GM18519 (cell line): ENCODE measurements around the gene CRISPLD2.

Source experiments
- ATAC-seq: cut with Tn5 transposase; IDR thresholded peaks from one replicate; pipeline ENCODE4 v1.9.1; 2021; ENCODE audit warnings: mild to moderate bottlenecking, moderate library complexity; ENCODE audit not compliant: unreplicated experiment, low FRiP score

CRISPLD2 gene

GRCh38 chr16:84898447-84898846 lies 78.7 kb downstream of the CRISPLD2 start:
- no peak for ATAC-seq

DNA sequence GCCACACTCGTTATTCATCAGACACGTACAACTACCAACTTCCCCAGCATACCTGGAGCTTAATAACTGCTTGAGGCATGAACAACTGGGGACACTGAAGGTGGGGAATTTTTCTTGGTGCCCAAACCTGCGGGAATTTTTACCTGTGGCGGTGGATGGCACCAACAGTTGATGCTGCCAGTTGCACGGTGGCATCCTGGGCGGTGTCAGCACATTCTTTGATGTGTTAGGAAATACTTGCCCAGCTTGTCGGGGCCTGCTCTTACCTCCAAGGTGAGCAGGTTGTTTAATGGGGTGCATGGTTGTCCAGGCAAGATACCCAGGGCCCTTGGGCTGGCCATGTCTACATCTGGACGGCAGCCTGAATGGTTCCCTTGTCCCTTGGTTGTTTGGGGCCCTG lies 79.6 kb downstream of the CRISPLD2 start:
- no peak for ATAC-seq

- no peak for ATAC-seq
These were observed 86.2 kb downstream of the CRISPLD2 start for GRCh38 chr16:84905965-84906460.

DNA sequence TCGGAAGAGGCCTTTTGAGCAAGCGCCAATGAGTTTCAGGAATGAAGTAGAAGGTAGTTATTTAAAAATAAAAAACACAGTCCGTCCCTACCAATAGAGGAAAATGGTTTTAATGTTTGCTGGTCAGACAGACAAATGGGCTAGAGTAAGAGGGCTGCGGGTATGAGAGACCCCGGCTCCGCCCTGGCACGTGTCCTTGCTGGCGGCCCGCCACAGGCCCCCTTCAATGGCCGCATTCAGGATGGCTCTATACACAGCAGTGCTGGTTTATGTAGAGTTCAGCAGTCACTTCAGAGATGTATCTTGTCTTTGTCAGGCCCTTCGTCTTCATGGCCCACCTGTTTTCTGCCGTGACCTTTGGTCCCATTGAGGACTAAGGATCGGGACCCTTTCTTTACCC lies 87.3 kb downstream of the CRISPLD2 start:
- no peak for ATAC-seq

DNA sequence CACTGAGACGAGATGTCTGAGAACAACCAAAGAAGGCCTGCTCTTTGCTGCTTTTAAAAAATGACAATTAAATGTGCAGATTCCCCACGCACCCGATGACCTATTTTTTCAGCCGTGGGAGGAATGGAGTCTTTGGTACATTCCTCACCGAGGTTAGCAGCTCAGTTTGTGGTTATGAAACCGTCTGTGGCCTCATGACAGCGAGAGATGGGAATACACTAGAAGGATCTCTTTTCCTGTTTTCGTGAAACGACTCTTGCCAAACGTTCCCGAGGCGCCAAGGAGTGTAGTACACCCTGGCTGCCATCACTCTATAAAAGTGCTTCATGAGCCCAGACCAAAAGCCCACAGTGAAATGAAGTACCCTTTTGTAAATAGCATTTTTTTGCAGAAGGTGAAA lies 87.8 kb downstream of the CRISPLD2 start:
- no peak for ATAC-seq

DNA sequence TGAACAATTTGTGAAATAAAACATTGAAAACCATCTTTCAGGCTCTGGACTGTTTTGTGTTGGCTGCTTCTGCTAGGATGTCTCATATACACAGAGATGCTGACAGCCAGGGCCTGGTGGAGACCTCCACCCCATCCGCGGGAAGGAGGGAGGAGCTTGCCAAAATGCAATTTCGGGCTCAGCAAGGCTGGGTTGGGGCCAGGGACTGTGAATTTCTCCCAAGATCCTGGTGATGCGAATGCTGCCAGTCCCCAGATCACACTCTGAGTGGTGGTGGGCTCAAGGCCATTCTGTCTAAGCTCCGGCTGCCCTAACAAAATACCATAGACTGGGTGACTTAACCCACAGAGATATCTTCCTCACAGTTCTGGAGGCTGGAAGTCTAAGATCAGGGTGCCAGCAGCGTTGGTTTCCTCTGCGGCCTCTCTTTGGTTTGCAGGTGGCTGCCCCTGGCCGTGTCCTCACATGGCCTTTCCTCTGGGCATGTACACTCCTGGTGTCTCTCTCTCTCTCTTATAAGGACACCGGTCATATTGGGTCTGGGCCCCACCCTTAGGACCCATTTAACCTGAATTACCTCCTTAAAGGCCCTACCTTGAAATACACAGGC lies 89.8 kb downstream of the CRISPLD2 start:
- ATAC-seq, result no peak

- ATAC-seq, result no peak
These were observed 91.9 kb downstream of the CRISPLD2 start for GRCh38 chr16:84911486-84912216.

GRCh38 chr16:84913315-84913714 lies 93.5 kb downstream of the CRISPLD2 start:
- ATAC-seq, result no peak

- no peak for ATAC-seq
These were observed 94.5 kb downstream of the CRISPLD2 start for GRCh38 chr16:84914273-84914672.

DNA sequence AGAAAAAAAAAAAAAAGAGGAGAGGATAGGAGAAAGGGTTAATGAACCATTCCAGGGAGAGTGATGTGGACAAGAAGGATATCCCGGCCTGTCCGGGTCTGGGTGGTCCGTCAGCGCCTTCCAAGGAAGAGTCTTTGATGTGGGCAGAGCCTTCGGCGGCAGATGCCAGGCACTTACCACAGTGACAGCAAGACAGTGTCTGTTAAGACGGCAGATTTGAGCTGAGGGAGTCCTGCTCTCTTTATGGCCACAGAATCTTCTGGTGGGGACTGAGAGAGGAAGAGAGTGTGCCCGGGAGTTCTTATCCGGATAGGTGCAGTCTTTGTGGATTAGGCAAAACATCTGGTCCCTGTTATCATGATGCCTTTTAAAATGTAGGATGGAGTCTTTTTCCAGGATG lies 96.4 kb downstream of the CRISPLD2 start:
- ATAC-seq, result no peak

DNA sequence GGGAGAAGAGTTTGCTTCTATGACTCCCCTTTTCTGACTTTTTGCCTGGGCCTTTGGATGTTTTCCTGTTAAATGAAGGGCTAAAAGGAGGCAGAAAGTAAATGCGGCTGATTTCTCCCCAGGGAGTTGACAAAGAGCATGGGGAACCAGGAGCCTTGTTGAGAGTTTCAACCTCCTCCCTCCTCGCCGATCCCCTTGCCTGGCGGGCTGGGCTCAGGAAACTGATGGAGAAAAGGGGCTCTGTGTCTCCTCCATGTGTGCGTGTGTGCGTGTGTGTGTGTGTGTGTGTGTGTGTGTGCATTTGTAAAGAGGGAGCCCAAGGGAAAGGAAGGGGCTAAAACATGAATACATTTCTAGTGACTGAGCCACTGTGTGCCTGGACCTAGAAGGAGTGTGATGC lies 97.1 kb downstream of the CRISPLD2 start:
- ATAC-seq, result no peak

DNA sequence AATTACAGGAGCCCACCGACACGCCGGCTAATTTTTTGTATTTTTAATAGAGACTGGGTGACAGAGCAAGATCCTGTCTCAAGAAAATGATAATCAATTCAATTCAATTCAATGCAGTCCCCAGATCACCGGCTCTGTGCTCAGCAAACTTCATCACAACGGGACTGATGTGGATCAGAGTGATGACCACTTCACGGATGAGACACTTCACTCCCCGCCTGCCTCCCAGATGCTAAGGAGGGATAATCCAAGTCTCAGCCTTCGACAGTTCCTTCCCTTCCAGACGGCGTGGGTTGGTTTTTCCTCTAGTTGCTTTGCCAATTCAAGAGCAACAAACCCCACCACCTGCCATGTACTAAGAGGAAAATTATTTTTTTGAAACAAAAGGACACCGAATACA lies 97.7 kb downstream of the CRISPLD2 start:
- no peak for ATAC-seq

GRCh38 chr16:84918006-84918909 lies 98.5 kb downstream of the CRISPLD2 start:
- ATAC-seq, result no peak

DNA sequence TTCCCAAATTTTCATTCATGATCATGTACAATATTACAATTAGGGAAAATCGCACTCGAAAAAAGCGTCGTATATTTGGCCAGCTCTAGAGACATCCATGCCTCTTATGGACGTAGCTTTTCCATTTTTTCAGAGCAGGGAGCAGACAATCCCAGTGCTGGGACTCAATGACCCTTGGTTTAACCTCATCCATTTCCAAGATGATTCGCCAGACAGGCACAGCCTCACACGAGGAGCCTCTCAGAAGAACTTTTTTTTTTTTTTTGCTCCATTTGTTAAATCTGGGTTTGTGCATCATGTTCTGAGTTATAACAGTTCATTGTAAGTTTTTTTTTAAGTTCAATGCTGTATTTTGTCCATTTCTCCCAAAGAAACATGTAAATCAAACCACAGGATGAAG lies 99.5 kb downstream of the CRISPLD2 start:
- ATAC-seq, result no peak

DNA sequence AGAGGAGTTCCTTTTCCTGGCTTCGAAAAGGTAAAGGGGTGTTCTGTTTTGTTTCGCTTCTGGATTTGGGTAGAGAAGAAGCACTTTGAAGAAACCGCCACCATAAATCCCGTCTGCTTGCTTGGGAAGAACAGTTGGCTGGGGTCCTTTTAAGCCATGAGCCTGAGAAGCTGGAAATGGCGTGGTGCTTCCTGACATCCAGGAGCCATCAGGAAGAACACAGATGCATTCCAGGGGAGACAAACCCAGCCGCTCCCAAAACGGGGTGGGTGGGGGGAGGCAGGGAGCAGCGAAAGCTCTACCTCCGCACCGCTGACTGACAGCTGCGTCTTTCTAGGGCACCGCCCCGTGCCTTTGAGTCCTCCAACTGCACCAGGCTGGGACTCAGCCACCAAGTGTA lies 99.9 kb downstream of the CRISPLD2 start:
- no peak for ATAC-seq

- no peak for ATAC-seq
These were observed 100.5 kb downstream of the CRISPLD2 start for GRCh38 chr16:84920333-84920732.

- ATAC-seq, result no peak
These were observed 102.8 kb downstream of the CRISPLD2 start for GRCh38 chr16:84922351-84923120.

GRCh38 chr16:84924331-84925091 lies 104.7 kb downstream of the CRISPLD2 start:
- ATAC-seq, result no peak

DNA sequence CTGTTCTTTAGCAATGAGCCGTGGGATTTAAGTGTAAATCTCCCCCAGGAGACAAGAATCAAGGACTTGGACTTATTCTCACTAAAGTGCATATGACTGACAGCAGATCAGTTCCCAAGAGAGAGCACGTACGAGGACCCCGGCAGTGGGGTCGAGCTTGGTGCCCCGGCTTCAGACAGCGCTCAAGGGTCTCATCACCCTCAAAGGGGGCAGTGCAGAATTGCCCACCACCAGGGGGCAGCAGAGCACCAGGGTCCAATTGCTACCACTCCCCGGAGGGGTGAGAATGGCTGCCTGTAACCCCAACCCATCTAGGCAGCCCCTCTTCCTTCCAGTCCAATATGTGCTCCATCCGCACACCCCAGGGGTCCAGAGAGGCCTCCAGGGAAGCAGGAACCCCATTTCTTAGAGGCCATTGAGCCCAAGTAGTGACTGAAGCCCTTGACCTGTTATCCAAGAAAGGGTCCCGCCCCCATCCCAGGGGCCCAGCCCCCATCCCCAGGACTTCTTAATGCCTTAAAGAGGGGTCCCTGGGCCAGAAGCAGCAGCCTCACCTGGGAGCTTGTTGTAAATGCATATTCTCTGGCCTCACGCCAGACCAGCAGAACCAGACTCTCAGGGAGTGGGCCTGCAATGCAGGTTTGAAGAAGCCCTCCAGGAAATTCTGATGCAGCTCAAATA lies 105.4 kb downstream of the CRISPLD2 start:
- no peak for ATAC-seq
